GM23248 (cell line): Measurements from ENCODE around the gene ZNF597. TPM values are rescaled to one million over a fixed set of nuclear protein-coding genes. Genes with fewer than 3 reads are reported as not detected.

ENCODE experiments used
- DNase-seq: peaks from one replicate; pipeline ENCODE4 v3.0.0-alpha.2; 2015
- H2AFZ ChIP-seq: fragments of 200-600 bp; sonication (generic); 2 replicates; pipeline ENCODE4 v1.6.1; 2016; ENCODE audit warnings: antibody characterized with exemption
- H3F3A ChIP-seq: fragments of 200-600 bp; sonication (generic); 2 replicates; pipeline ENCODE4 v1.6.1; 2016; ENCODE audit warnings: mild to moderate bottlenecking, antibody characterized with exemption, mixed run types; ENCODE audit not compliant: insufficient read depth
- H3K27ac ChIP-seq: fragments of 200-600 bp; sonication (generic); 2 replicates; pipeline ENCODE4 v1.5.1; 2016; ENCODE audit warnings: mild to moderate bottlenecking
- H3K27me3 ChIP-seq: fragments of 200-600 bp; sonication (generic); replicated peaks from 2 replicates; pipeline ENCODE4 v1.6.1; 2016; ENCODE audit warnings: mild to moderate bottlenecking; ENCODE audit not compliant: insufficient read depth
- H3K36me3 ChIP-seq: fragments of 200-600 bp; sonication (generic); 2 replicates; pipeline ENCODE4 v1.6.1; 2016; ENCODE audit warnings: low read depth, mild to moderate bottlenecking
- H3K4me1 ChIP-seq: fragments of 200-600 bp; sonication (generic); 2 replicates; pipeline ENCODE4 v1.6.1; 2016; ENCODE audit warnings: mild to moderate bottlenecking; ENCODE audit not compliant: insufficient read depth
- H3K4me2 ChIP-seq: fragments of 200-600 bp; sonication (generic); one replicate; pipeline ENCODE4 v1.6.1; 2016; ENCODE audit warnings: mild to moderate bottlenecking; ENCODE audit not compliant: unreplicated experiment
- H3K4me3 ChIP-seq: fragments of 200-600 bp; sonication (generic); 2 replicates; pipeline ENCODE4 v1.5.1; 2016; ENCODE audit warnings: mild to moderate bottlenecking
- H3K79me2 ChIP-seq: fragments of 200-600 bp; sonication (generic); 2 replicates; pipeline ENCODE4 v1.6.1; 2016; ENCODE audit warnings: mild to moderate bottlenecking; ENCODE audit not compliant: insufficient read depth
- H3K9ac ChIP-seq: fragments of 200-600 bp; sonication (generic); 2 replicates; pipeline ENCODE4 v1.6.1; 2016; ENCODE audit warnings: mild to moderate bottlenecking
- H3K9me2 ChIP-seq: fragments of 200-600 bp; sonication (generic); 2 replicates; pipeline ENCODE4 v1.6.1; 2016; ENCODE audit warnings: mixed run types, mild to moderate bottlenecking, moderate library complexity; ENCODE audit not compliant: insufficient read depth
- H3K9me3 ChIP-seq: fragments of 200-600 bp; sonication (generic); one replicate; pipeline ENCODE4 v1.6.1; 2017; ENCODE audit warnings: low read depth
- H4K20me1 ChIP-seq: fragments of 200-600 bp; sonication (generic); 2 replicates; pipeline ENCODE4 v1.6.0; 2016; ENCODE audit not compliant: insufficient read depth
- EZH2 ChIP-seq: fragments of 200-600 bp; sonication (generic); IDR thresholded peaks from 2 replicates; pipeline ENCODE4 v1.6.1; 2018; ENCODE audit warnings: antibody characterized with exemption, mild to moderate bottlenecking; ENCODE audit not compliant: insufficient read depth, poor library complexity, severe bottlenecking
- EZH2phosphoT487 ChIP-seq: fragments of 200-600 bp; sonication (generic); IDR thresholded peaks from 2 replicates; pipeline ENCODE4 v1.6.1; 2018; ENCODE audit warnings: antibody characterized with exemption, moderate library complexity, mild to moderate bottlenecking, low read depth; ENCODE audit not compliant: insufficient read depth
- WGBS, 2 experiments: methylation state at CpG; one replicate each; pipeline ENCODE4 v1.1.6; 2015 to 2017; ENCODE audit warnings: low lambda C conversion rate in 2 of 2, low coverage in 1 of 2; ENCODE audit errors: missing lambda C conversion rate in 2 of 2; 5-methylcytosine and 5-hydroxymethylcytosine counted together
- in situ Hi-C: fragments of 300-500 bp; cut with MboI; formaldehyde crosslinking; loops from 2 replicates; pipeline ENCODE4 v1.15.0; 2020
- polyA plus RNA-seq: library from polyadenylated mRNA; unstranded; fragments of >200 nt; fragmentation: Nextera tagmentation; extraction: Ambion mirVana; gene quantifications from 2 replicates; pipeline ENCODE4 v1.2.1, GENCODE V29; 2016
- total RNA-seq: library from RNA; depleted of rRNA; stranded (reverse); fragments of >200 nt; shearing (Covaris generic); gene quantifications from 2 replicates; pipeline ENCODE4 v1.2.3, GENCODE V29; 2014

ZNF597 gene
- total and polyA plus RNA-seq, 2 experiments from 2014 or later = 2.2 to 3.2 TPM

- H3K36me3 ChIP-seq = peaks cover 26% of the 10 kb centered on the region
- H3F3A ChIP-seq = peaks cover 9% of the 10 kb centered on the region; the same call in 1 of the 2 replicates
- no peaks in the 10 kb centered on the region for H3K27me3 ChIP-seq
- H3K9me3 ChIP-seq = no peaks in the 10 kb centered on the region
- H4K20me1 ChIP-seq = no peaks in the 10 kb centered on the region
- H3K79me2 ChIP-seq = peaks cover 65% of the 10 kb centered on the region
- peak overlapping the region; percentile 96 for H2AFZ ChIP-seq
- WGBS, 2 experiments = 22 to 29% methylated on average over 17 of the region's 17 CpGs
- peak overlapping the region; percentile 96 for H3K4me3 ChIP-seq
- H3K9me2 ChIP-seq = no peaks in the 10 kb centered on the region
- H3K9ac ChIP-seq = peak overlapping the region; percentile 92
- peaks cover 9% of the 10 kb centered on the region; the same call in 1 of the 2 replicates for H3K4me1 ChIP-seq
- in situ Hi-C loops = no loop called here
- TF ChIP-seq EZH2 (no peak), EZH2phosphoT487 (no peak)
- H3K27ac ChIP-seq = peak overlapping the region; percentile 71
- DNase-seq = peak; percentile 42
- peak overlapping the region; percentile 93 for H3K4me2 ChIP-seq
Observed at GRCh38 chr16:3401719-3402397, 41.4 kb downstream of the ZNF597 start.

- peak within 1 kb of the TSS; percentile 96 for H3K4me3 ChIP-seq
- TF ChIP-seq EZH2 (no peak), EZH2phosphoT487 (no peak)
- no peaks in the 10 kb centered on the region for H3K9me2 ChIP-seq
- peak; percentile 99 for DNase-seq
- in situ Hi-C loops = no loop called here
- peak within 1 kb of the TSS; percentile 92 for H3K9ac ChIP-seq
- no peaks in the 10 kb centered on the region for H3K27me3 ChIP-seq
- WGBS, 2 experiments = 1% methylated on average over 72 to 92 of the region's 95 CpGs
- peaks cover 9% of the 10 kb centered on the region; the same call in 1 of the 2 replicates for H3K4me1 ChIP-seq
- peak within 1 kb of the TSS; percentile 93 for H3K4me2 ChIP-seq
- no peaks in the 10 kb centered on the region for H3K9me3 ChIP-seq
- peaks cover 18% of the 10 kb centered on the region for H3K36me3 ChIP-seq
- peak within 1 kb of the TSS; percentile 96 for H2AFZ ChIP-seq
- H3K79me2 ChIP-seq = peaks cover 73% of the 10 kb centered on the region
- no peaks in the 10 kb centered on the region for H4K20me1 ChIP-seq
- H3K27ac ChIP-seq = peak within 1 kb of the TSS; percentile 71
- H3F3A ChIP-seq = peaks cover 9% of the 10 kb centered on the region; the same call in 1 of the 2 replicates
Observed at GRCh38 chr16:3400779-3401688, 42.3 kb downstream of the ZNF597 start, which contains the start of the genes ZNF174 and ZSCAN32. Gene ZNF174 (plus strand): TSS chr16:3401215. CDS start chr16:3402005, 790 bp downstream. Gene ZSCAN32 (minus strand): TSS chr16:3401004. CDS start chr16:3397557, 3,447 bp downstream.

- H3K9me3 ChIP-seq = no peaks in the 10 kb centered on the region
- TF ChIP-seq EZH2 (no peak), EZH2phosphoT487 (no peak)
- H3F3A ChIP-seq = peaks cover 9% of the 10 kb centered on the region; the same call in 1 of the 2 replicates
- H2AFZ ChIP-seq = peak overlapping the region; percentile 96
- H3K36me3 ChIP-seq = peaks cover 12% of the 10 kb centered on the region
- peaks cover 9% of the 10 kb centered on the region; the same call in 1 of the 2 replicates for H3K4me1 ChIP-seq
- H4K20me1 ChIP-seq = no peaks in the 10 kb centered on the region
- peak overlapping the region; percentile 84 for H3K4me2 ChIP-seq
- WGBS, 2 experiments = 1 to 2% methylated on average over 17 to 18 of the region's 18 CpGs
- H3K9ac ChIP-seq = peak overlapping the region; percentile 92
- in situ Hi-C loops = no loop called here
- no peaks in the 10 kb centered on the region for H3K9me2 ChIP-seq
- peak overlapping the region; percentile 96 for H3K4me3 ChIP-seq
- H3K27me3 ChIP-seq = no peaks in the 10 kb centered on the region
- peak overlapping the region; percentile 53 for H3K27ac ChIP-seq
- no peak for DNase-seq
- peaks cover 79% of the 10 kb centered on the region for H3K79me2 ChIP-seq
Observed at GRCh38 chr16:3400446-3400778, 42.9 kb downstream of the ZNF597 start.

GRCh38 chr16:3389663-3390338, 53.5 kb downstream of the ZNF597 start:
- Histone ChIP-seq H4K20me1 (no peaks in the 10 kb centered on the region), H3K27ac (no peak overlapping the region), H3K9me3 (no peaks in the 10 kb centered on the region), H3K79me2 (peaks cover 57% of the 10 kb centered on the region), H2AFZ (no peak overlapping the region), H3F3A (no peaks in the 10 kb centered on the region), H3K9me2 (no peaks in the 10 kb centered on the region), H3K9ac (no peak overlapping the region), H3K4me2 (no peak overlapping the region), H3K36me3 (peaks cover 59% of the 10 kb centered on the region), H3K4me3 (no peak overlapping the region), H3K27me3 (no peaks in the 10 kb centered on the region), H3K4me1 (no peaks in the 10 kb centered on the region)
- no peak for TF ChIP-seq EZH2
- WGBS, 2 experiments = 87 to 88% methylated on average over 9 of the region's 9 CpGs
- in situ Hi-C loops = no loop called here
- DNase-seq = no peak
